Adipose tissue (tissue), 3 donors: ENCODE results near the gene STK32C. TPM values are rescaled to one million over a fixed set of nuclear protein-coding genes. Genes with fewer than 3 reads are reported as not detected.
"Not testable (repeated sequence)": the region's sequence is repeated elsewhere in the genome, so short reads cannot be mapped to it uniquely, and the experiment has no call there.

Source experiments
- H3K27ac ChIP-seq: one replicate; pipeline ENCODE4 v1.5.1; 2013; ENCODE audit warnings: low read depth, low read length
- WGBS, 3 donors: extraction: QIAGEN DNeasy Blood & Tissue Kit; methylation state at CpG; one replicate each; pipeline ENCODE4 v1.1.7; 2013; 5-methylcytosine and 5-hydroxymethylcytosine counted together
- polyA plus RNA-seq, 3 donors: library from polyadenylated mRNA; stranded (reverse); fragments of 200-250 nt; gene quantifications; one replicate each; pipeline ENCODE4 v1.2.3, GENCODE V29; 2013
- donor health status: healthy with polysubstance abuse.
- donor health status: Bipolar disorder and iron deficiency.
- donor health status: healthy.

Gene STK32C
- polyA plus RNA-seq, 3 donors = 7.0 to 12.1 (median 7.2) TPM

DNA sequence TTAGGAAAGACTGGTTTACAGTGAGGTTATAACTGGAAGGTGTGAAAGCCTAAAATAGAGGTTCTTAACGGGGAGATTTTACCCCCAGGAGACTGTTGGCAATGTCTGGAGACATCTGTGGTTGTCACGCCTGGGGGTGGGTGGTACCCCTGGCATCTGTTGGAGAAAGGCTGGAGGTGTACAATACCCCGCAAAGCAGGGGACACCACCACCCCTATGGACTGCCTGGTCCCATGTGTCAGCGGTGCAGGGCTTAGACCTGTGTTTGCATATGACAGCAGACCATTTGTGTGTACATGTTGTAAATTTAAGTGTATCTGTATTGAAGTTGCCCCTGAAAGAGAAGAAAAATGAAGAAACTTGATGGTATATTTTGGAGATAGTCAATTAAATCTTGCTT lies 34.0 kb upstream of the STK32C start:
- H3K27ac ChIP-seq = no peak overlapping the region
- 94 to 95% (median 94%) methylated on average over 4 of the region's 4 CpGs for WGBS, 3 donors

DNA sequence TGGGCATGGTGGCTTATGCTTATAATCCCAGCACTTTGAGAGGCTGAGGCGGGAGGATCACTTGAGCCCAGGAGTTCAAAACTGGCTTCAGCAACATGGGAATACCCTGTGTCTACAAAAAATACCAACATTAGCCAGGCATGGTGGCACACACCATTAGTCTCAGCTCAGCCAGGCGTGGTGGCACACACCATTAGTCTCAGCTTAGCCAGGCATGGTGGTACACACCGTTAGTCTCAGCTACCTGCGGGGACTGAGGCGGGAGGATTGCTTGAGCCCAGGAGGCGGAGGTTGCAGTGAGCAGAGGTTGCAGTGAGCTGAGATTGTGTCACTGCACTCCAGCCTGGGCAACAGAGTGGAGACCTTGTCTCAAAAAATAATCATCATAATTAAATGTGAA lies 33.3 kb upstream of the STK32C start:
- 96 to 97% (median 97%) methylated on average over 6 of the region's 6 CpGs for WGBS, 3 donors

DNA sequence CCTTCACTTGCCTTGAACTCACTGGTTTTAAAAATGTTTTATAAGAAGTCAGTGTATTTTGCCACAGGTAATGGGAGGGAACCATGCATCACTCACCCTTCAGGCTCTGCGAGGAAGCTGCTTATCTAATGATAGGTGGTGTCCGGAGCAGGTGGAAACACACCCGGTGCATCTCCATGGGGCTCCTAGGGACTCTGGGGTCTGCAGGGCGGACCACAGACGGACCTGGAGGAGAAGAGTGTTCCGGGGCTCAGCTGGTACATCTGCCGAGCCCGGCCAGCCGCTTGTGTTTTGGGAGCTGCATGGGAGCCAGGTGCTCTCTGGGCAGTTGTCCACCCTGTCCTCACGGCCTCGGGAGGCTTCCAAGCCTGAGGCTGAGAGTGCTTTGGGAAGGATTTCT lies 31.5 kb upstream of the STK32C start:
- 88 to 95% (median 94%) methylated on average over 11 of the region's 11 CpGs for WGBS, 3 donors
- no peak overlapping the region for H3K27ac ChIP-seq

More for the DNA sequence above, 33.3 kb upstream of the STK32C start:
- no peak overlapping the region for H3K27ac ChIP-seq

DNA sequence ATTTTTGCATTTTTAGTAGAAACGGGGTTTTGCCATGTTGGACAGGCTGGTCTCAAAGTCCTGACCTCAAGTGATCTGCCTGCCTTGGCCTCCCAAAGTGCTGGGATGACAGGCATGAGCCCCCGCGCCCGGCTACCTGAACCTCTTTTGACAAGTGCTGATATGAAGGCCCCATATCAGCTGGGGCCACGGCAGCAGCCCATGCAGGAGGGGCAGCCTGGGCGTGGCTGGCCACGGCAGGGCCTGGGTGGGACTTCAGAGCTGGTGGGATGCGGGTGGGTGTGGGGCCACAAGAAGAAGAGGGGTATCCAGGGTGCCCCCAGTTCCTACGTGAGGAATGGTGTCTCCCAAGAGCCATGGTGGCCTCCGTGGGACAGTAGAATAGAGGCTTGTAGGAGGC lies 31.1 kb upstream of the STK32C start:
- 93 to 96% (median 95%) methylated on average over 10 of the region's 10 CpGs for WGBS, 3 donors
- no peak overlapping the region for H3K27ac ChIP-seq

DNA sequence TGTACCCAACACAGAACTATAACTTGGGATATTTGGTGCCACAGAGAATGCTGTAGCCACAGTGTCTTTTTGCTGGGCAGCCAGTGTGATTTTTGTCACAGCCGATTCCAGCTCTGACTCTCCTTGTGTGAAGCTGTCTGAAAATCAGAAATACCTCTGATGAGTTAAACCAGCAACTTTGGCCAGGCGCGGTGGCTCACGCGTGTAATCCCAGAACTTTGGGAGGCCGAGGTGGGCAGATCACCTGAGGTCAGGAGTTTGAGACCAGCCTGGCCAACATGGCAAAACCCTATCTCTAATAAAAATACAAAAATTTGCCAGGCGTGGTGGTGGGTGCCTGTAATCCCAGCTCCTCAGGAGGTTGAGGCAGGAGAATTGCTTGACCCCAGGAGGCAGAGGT lies 30.1 kb upstream of the STK32C start:
- H3K27ac ChIP-seq = not testable (repeated sequence)
- 92 to 94% (median 93%) methylated on average over 7 of the region's 7 CpGs for WGBS, 3 donors

DNA sequence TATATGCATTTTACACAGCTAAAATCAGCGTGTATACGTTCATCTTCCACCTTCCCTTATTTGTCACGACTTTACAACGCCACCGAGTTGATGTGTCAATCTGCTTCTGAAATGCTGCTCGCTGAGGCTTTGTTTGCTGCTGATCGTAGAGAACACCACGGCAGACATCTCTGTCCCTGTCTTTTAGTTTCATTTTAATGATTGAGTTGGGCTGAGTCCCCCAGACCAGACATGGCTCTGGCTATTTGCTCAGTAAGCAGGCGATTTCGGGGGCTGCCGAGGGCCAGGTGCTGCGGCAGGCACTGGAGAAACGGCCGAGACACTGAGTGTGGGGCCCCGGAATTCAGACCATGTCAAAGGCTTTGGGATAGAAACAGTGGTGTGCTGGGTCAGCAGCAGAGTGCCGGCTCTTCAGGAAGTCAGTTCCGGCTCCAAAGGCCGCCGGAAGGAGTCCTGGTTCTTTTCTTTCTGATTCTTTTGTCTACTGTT lies 29.2 kb upstream of the STK32C start:
- no peak overlapping the region for H3K27ac ChIP-seq
- 30 to 73% (median 46%) methylated on average over 19 of the region's 19 CpGs for WGBS, 3 donors

DNA sequence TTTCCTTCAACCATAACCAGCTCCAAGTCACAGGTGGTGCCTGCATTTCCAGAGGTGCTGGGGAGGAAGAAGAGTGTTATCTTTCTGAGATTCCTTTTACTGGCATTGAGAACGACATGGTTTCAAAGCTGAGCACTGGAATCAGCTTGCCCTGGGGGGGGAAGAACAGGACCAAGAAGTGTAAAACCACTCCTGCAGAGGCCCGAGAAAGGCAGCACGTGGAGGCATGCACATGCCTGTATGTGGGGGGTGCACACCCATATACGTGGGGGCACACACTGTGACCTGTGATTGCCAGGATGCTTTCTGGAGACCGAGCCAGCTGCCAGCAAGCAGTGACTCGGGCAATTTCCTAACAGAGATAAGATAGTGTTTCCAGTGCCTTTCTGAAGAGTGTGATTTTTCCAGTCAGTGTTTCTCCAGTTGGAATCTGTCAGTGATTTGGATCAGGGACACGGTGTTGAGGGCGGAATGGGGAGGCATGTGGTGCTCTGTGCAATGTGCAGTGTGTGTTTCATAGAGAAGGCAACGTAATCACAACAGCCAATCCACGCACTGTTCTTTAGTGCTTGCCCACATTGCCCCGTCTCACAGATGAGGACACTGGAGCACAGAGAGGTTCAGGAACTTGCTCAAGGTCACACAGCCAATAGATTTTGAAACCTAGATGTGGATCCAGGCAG lies 28.5 kb upstream of the STK32C start:
- H3K27ac ChIP-seq = no peak overlapping the region
- WGBS, 3 donors = 51 to 60% (median 55%) methylated on average over 11 of the region's 11 CpGs

DNA sequence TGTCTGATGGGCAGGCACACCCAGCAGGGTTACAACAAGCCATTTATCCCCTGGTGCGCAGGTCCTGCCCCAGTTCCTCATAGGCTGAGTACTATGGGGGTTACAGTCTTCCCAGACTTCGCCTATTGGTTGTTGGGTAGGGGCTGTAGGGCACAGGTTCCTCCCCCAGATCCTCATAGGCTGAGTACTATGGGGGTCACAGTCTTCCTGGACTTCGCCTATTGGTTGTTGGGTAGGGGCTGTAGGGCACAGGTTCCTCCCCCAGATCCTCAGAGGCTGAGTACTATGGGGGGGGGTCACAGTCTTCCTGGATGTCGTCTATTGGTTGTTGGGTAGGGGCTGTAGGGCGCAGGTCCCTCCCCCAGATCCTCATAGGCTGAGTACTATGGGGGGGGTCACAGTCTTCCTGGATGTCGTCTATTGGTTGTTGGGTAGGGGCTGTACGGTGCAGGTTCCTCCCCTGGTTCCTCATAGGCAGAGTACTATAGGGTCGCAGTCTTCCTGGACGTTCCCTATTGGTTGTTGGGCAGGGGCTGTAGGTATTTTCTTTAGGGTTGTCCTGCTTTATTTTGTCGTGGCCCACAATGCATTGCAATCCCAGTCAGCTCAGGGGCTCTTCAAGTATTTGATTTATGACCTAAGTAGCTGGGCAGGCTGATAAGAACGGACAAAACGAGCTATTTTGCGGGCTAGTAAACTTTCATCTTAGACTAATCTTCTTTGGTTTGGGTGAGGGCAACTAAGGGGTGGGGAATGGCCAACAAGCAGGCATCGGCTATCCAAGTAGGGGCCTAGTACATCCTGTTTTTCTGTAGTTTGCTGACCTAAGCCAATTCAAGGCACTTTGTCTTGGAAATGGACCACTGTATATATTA lies 27.7 kb upstream of the STK32C start:
- no peak overlapping the region for H3K27ac ChIP-seq
- 52 to 75% (median 62%) methylated on average over 14 of the region's 14 CpGs for WGBS, 3 donors

DNA sequence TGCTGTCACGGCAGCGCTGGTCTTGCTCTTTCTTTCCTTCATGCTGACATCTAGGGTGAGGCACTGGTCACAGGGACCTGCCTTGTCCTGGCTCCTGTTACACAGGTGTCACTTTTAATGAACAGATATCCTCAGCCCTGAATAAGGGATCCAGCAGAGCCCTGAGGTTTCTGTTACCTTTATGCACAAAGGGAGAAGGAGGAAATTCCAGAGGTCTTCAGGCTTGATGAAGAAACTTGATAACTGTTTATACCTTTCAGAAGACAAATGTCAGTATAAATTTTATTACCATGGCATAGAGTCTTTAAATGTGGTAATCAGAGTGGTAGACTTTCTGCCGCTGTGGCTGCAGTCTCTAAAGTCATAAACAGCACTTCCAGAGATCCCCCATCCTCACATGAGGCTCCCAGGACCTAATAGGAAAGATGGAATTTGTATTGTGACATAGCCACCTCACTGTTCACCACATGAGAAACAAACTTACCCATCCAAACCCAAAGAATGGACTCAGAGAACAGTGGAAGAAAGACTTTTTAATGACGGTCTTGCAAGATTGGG lies 27.0 kb upstream of the STK32C start:
- H3K27ac ChIP-seq = no peak overlapping the region
- WGBS, 3 donors = 85 to 92% (median 88%) methylated on average over 4 of the region's 4 CpGs

DNA sequence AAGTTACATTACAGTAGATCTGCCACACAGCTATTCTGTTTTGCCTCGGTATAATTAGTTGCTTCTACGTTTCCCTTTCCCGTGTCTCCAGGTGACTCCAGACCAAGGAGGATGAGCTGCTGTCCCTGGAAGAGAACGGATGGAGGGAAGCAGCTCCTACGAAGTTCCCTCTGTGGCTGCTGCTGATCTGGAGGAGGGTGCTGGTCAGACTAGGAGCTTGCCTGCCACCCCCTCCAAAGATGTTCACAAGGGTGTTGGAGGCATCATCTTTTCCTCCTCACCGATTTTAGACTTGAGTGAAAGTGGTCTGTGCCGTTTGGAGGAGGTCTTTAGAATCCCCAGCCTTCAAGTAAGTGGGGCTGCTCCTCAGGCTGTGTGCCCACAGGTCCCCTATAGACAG lies 25.6 kb upstream of the STK32C start:
- no peak overlapping the region for H3K27ac ChIP-seq
- 74 to 86% (median 85%) methylated on average over 7 of the region's 7 CpGs for WGBS, 3 donors

DNA sequence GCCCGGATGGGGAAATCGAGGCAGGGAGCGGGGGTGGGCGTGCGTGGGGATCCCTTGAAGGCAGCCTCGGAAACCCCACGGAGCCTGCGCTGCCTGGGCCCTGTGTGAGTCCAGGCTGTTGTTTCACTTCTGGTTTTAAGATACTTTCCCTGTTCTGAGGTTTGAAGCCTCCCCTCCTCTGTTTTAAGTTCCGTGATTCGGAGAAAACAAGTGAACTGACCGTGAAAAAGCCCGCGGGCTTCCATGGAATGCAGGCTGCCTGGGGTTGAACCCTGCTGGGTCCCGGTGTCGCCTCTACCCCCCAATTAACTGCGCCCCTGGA lies 24.6 kb upstream of the STK32C start:
- no peak overlapping the region for H3K27ac ChIP-seq
- 6 to 11% (median 10%) methylated on average over 16 of the region's 16 CpGs for WGBS, 3 donors

DNA sequence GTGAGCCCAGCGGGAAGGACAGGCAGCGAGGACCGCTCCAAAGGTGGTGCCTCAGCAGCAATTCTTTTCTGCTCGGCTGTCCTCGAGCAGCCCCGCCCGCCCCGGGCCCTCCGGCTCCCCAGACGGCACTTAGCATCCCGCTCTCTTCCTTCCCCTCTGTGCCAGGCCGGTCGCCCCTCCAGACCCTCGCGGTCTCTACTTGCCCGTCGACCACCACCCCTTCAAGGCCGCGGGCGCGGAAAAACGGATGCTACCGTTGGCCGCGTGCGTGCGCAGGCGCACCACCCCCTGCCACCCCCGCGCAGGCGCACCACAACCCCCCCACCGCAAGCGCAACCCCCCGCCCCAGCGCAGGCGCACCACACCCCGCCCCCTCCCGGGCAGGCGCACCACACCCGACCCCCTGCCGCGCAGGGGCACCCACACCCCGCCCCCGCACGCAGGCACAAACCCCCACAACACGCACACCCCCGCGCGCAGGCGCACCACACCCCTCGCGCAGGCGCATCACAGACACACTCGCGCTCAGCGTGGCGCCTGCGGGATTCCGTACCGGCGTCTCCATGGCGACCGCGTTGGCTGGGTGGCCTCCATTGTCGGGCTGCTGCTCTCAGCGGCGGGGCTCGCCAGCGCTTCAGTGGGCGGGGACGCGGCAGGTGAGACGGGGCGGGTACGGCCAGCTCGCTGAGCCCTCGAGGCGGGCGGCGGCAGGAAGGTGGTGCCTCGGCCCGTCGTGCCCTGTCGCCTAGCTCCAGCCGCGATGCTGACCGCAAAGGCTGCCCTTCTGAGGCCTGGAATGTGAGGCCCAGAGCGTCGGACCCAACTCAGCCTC lies 24.1 kb upstream of the STK32C start, which contains the start of gene LRRC27:
Gene LRRC27, plus strand, starts transcription at position 593 of the 832 bp plus-strand sequence. CDS start 1,332 bp downstream, outside the sequence.
- 0% methylated on average over 69 to 88 of the region's 89 CpGs for WGBS, 3 donors

DNA sequence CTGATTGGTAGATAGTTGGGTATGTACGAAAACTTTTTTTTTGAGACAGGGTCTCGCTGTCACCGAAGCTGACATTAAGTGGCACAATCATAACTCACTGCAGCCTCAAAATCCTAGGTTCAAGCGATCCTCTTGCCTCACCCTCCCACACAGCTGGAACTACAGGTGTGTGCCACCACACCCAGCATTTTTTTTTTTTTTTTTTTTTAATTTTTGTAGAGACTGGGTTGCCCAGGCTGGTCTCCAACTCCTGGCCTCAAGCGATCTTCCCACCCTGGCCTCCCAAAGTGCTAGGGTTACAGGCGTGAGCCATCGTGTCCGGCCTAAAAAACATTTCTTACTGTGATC lies 22.7 kb upstream of the STK32C start:
- 74 to 93% (median 77%) methylated on average over 8 of the region's 8 CpGs for WGBS, 3 donors
- H3K27ac ChIP-seq = no peak overlapping the region

More for the DNA sequence above, 24.1 kb upstream of the STK32C start, which contains the start of gene LRRC27:
- no peak within 1 kb of the TSS for H3K27ac ChIP-seq

DNA sequence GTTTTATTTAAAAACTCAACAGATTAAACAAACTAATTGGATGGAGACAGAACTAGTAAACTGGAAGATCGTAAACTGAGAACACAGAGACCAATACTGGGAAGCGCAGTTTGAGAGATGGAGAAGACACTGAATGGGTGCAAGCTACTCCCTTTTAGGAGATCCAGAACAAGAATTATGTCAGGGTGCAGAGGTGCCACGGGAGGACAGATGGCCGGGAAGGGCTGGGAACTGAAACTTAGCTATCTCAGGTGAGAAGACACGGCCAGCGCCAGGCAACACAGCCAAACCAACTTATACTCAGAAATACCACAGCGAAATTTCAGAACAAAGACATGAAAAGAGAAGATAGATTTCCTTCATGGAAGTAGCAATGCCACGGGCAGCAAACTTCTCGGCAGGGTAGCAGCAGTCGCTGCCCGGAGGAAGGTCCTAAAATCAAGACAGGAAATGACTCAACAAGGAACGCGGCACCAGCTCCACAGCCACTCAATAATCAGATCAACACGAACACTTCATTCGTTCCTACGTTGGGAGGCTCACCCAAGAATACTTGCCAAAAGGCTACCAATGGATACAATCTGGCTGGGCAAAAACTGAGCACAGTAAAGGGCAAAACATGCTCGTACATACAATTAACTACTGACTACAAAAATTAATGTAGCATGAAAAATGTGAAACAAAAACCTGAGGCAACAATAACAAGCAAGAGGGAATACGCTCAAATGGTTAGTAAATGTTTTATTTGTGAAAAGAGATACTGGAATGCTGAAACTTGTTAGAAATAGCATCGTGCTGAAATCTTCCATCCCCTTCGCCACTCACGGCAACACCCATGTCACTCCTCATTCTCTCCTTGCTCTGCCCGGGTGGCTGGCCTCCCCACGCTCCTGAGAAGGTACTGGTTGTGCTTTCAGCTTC lies 22.1 kb upstream of the STK32C start:
- WGBS, 3 donors = 43 to 77% (median 43%) methylated on average over 23 of the region's 23 CpGs
- no peak overlapping the region for H3K27ac ChIP-seq

DNA sequence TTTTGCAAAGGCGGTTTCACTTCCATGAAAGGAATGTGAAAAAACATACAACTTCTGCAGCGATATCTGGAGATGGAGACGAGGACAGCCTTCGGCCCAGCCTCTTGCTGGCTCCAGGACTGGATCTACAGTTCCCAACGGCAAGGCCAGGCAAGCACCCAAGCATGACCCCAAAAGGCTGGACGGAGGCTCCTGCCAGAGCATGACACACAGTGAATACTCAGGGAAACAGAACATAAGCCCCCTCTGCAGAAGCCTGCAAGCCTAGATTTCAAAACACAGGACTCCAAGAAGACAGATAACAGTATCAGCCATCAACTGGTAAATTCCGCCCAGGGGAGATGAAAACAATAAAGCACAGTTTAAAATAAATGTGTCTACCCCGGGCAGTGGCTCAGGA lies 21.0 kb upstream of the STK32C start:
- WGBS, 3 donors = 58 to 66% (median 61%) methylated on average over 8 of the region's 8 CpGs
- no peak overlapping the region for H3K27ac ChIP-seq

DNA sequence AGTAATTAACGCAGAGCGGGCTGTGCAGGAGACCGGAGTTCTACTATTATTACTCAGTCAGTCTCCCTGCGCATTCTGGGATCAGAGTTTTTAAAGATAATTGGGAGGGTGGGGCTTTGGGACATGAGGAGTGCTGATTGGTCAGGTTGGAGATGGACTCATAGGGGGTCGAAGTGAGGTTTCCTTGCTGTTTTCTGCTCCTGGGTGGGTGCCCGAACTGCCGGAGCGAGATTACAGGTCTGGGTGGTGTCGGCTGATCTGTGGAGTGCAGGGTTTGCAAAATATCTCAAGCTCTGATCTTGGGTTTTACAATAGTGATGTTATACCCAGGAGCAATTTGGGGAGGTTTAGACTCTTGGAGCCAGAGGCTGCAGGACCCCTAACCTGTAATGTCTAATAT lies 20.4 kb upstream of the STK32C start:
- no peak overlapping the region for H3K27ac ChIP-seq
- 86 to 96% (median 94%) methylated on average over 9 of the region's 9 CpGs for WGBS, 3 donors

DNA sequence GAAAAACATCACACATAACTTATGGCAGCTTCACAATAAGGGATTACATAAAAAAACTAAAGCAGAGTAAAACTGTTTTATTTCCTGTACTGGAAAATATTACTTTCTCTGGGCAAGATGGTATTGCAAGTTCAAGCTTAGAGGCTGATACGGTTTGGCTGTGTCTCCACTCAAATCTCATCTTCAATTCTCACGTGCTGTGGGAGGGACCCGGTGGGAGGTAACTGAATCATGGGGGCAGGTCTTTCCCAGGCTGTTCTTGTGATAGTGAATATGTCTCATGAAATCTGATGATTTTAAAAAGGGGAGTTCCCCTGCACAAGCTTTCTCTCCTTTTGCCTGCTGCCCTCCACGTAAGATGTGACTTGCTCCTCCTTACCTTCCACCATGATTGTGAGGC lies 19.2 kb upstream of the STK32C start:
- H3K27ac ChIP-seq = no peak overlapping the region
- 78 to 93% (median 80%) methylated on average over 4 of the region's 4 CpGs for WGBS, 3 donors
